AG04450 (cell line): ENCODE results near the gene ORC3. TPM values are rescaled to one million over a fixed set of nuclear protein-coding genes. Genes with fewer than 3 reads are reported as not detected.
A peak's percentile ranks its signal among the peaks of the same experiment; 100 is the strongest.

Source experiments
- CTCF ChIA-PET: fragments of 300-600, 350-600 bp; formaldehyde crosslinking; extraction: SDS; loops from one replicate; lab custom pipeline; 2022; ENCODE audit warnings: antibody characterized with exemption, inconsistent platforms; lab: Charles Lee
- POLR2A ChIA-PET: fragments of 350-600 bp; formaldehyde crosslinking; extraction: SDS; loops from one replicate; lab custom pipeline; 2021; ENCODE audit warnings: antibody characterized with exemption, inconsistent platforms; lab: Yijun Ruan, JAX
- DNase-seq: peaks from one replicate; pipeline ENCODE4 v3.0.0-alpha.2; 2011; ENCODE audit warnings: low read depth, low spot score
- H3K27ac ChIP-seq: one replicate; pipeline ENCODE4 v1.5.1; 2012; ENCODE audit warnings: low read depth, low read length, control low read depth
- H3K27me3 ChIP-seq: one replicate; pipeline ENCODE4 v1.6.0; 2012; ENCODE audit warnings: low read length; ENCODE audit not compliant: control insufficient read depth, insufficient read depth
- H3K4me3 ChIP-seq: 2 replicates; pipeline ENCODE4 v1.5.1; 2011; ENCODE audit warnings: mild to moderate bottlenecking, low read depth, low read length, control low read depth
- H3K9me3 ChIP-seq: 2 replicates; pipeline ENCODE4 v1.5.1; 2012; ENCODE audit warnings: low read length; ENCODE audit not compliant: control insufficient read depth, insufficient read depth
- polyA plus RNA-seq: library from polyadenylated mRNA; depleted of rRNA; stranded (reverse); fragments of >200 nt; gene quantifications from 2 replicates; pipeline ENCODE4 v1.2.3, GENCODE V29; 2011
- TF ChIP-seq, protein P1 (sequence below): IDR thresholded peaks from 2 replicates; pipeline ENCODE4 v1.5.1; 2011; ENCODE audit warnings: low read depth, low read length, control low read depth, inconsistent platforms

Gene ORC3
- polyA plus RNA-seq, 1 experiment: 39.5 TPM

DNA sequence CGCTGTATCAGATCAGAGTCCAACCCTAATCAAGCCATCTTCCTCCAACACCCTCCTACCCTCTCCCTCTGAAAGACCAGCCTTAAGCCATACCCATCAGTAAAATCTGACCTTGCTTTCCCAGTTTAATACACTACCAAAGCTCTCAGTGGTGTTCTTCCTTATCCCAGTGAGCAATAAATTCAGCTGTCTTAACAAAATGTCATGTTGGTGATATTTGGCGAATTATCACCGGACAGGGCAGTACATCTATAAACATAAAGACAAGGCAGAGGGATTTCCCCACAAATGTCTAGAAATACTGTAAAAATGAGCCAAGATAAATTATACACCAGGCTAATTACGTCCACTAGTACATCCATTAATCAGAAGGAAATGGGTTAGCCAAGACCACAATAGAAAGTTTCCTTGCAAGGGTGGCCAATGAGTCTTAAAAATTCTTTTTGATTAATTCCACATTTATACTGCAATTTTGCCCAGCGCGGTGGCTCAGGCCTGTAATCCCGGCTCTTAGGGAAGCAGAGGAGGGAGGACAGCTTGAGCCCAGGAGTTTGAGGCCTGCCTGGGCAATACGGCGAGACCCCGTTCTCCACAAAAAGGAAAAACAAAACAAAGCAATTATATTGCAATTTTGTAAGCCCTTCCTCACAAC is 1.1 kb upstream of the ORC3 start:
- POLR2A ChIA-PET: interaction anchor here (0.6 to 1.1 kb wide), 8 partner anchors 8 to 168 kb away, joined by 3 to 5 read pairs (median 3); no protein-coding TSS in a partner anchor
- Histone ChIP-seq H3K27me3 (no peaks in the 10 kb centered on the region), H3K27ac (peak overlapping the region; percentile 90), H3K9me3 (no peaks in the 10 kb centered on the region), H3K4me3 (peak overlapping the region; percentile 97)
- TF ChIP-seq, protein P1, sequence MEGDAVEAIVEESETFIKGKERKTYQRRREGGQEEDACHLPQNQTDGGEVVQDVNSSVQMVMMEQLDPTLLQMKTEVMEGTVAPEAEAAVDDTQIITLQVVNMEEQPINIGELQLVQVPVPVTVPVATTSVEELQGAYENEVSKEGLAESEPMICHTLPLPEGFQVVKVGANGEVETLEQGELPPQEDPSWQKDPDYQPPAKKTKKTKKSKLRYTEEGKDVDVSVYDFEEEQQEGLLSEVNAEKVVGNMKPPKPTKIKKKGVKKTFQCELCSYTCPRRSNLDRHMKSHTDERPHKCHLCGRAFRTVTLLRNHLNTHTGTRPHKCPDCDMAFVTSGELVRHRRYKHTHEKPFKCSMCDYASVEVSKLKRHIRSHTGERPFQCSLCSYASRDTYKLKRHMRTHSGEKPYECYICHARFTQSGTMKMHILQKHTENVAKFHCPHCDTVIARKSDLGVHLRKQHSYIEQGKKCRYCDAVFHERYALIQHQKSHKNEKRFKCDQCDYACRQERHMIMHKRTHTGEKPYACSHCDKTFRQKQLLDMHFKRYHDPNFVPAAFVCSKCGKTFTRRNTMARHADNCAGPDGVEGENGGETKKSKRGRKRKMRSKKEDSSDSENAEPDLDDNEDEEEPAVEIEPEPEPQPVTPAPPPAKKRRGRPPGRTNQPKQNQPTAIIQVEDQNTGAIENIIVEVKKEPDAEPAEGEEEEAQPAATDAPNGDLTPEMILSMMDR: no peak
- DNase-seq: no peak
- CTCF ChIA-PET: interaction anchor here (0.6 to 1.1 kb wide), 2 partner anchors 196 to 1282 kb away, joined by 3 read pairs; no protein-coding TSS in a partner anchor

DNA sequence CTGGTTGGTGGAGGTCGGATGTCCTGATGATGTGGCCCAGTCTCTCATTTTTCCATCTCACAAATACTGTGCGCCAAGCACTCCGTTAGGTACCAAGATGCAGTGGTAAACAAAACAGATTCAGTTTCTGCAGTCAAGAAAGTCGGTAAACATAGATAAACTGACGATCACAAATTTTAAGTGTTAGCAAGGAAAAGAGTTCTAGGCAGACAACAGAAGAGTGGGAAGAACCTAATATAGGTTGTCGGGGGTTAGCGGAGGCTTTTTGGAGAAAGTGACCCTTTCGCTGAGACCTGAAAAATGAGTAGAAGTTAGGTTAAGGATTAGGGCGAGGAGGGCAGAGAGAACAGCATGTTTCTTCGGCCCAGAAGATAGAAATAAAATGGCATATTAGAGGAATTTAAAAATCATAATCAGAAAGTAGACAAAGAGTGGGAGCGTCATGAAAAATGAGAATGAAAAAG is 514 bp downstream of the ORC3 start:
- POLR2A ChIA-PET: interaction anchor here (1.0 kb wide), 1 partner anchor 26 kb away, joined by 3 read pairs; no protein-coding TSS in a partner anchor
- CTCF ChIA-PET: interaction anchor here (1.1 kb wide), 2 partner anchors 197 to 241 kb away, joined by 3 read pairs; no protein-coding TSS in a partner anchor
- TF ChIP-seq, protein P1: no peak
- Histone ChIP-seq H3K9me3 (no peaks in the 10 kb centered on the region), H3K27me3 (no peaks in the 10 kb centered on the region), H3K4me3 (peak overlapping the region; percentile 97), H3K27ac (peak overlapping the region; percentile 66)
- DNase-seq: no peak

DNA sequence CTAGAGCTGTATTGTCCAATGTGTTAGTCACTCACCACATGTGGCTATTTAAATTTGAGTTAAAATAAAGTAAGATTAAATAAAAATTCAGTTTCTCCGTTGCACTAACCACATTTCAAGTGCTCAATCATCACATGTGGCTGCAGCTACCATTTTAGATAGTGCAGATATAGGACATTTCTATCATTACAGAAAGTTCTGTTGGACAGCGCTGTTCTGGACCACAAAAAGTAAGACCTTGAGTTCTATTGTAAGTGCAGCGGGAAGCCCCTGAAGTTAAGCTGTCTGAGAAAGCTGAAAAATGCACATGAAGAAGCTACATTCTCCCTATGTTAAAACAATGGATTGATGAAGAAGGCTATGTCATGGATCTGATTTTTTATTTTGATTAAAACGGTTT is 1.1 kb downstream of the ORC3 start:
- TF ChIP-seq, protein P1: no peak
- ChIA-PET POLR2A (no interaction called here), CTCF (interaction anchor here (0.9 to 1.1 kb wide), 3 partner anchors 197 to 269 kb away, joined by 3 to 4 read pairs (median 3); no protein-coding TSS in a partner anchor)
- no peak for DNase-seq
- no peaks in the 10 kb centered on the region for H3K9me3 ChIP-seq
- H3K4me3 ChIP-seq: peak overlapping the region; percentile 97
- H3K27ac ChIP-seq: no peak overlapping the region
- H3K27me3 ChIP-seq: no peaks in the 10 kb centered on the region

DNA sequence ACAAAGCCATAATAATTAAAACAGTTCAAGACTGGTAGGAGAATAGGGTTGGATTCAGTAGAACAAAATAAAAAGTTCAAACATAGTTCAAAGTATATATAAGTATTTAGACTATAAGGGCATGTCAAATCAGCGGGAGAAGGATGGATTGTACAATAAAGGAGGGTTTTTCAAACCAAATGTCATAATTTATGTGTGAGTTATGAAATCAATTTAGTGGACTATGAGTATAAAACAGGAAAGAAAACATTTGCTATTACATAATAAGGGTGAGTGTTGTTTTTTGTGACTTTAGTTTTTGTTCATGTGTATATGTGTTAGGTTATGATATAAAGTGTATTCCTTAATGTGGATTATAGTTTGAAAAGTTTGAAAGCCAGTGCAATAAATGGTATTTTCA is 10.6 kb downstream of the ORC3 start:
- CTCF ChIA-PET: no interaction called here
- Histone ChIP-seq H3K27ac (no peak overlapping the region), H3K9me3 (no peaks in the 10 kb centered on the region), H3K4me3 (no peak overlapping the region), H3K27me3 (no peaks in the 10 kb centered on the region)
- POLR2A ChIA-PET: no interaction called here
- DNase-seq: no peak
- TF ChIP-seq, protein P1: no peak

DNA sequence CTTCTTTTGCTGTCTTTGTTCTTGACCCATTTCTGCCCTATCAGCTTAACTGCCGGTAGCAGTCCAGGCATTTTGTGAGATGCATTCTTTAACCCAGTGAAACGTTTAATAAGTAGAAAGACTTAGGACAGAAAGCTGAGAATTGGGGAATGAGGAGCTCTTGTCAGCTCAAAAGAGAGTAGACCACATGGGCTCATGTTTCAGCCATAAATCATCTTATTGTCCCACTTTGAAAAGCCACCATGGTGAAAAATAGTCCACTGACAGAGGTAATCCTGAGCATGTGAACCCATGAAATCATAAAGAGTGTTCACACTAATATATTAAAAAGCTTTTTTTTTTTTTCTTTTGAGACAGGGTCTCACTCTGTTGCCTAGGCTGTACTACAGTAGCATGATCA is 16.3 kb downstream of the ORC3 start:
- ChIA-PET POLR2A (interaction anchor here (0.7 kb wide), 1 partner anchor 370 kb away, joined by 4 read pairs; no protein-coding TSS in a partner anchor), CTCF (interaction anchor here (0.6 to 1.1 kb wide), 3 partner anchors 9 to 540 kb away, joined by 3 to 4 read pairs (median 3); no protein-coding TSS in a partner anchor)
- TF ChIP-seq, protein P1: no peak
- Histone ChIP-seq H3K9me3 (no peaks in the 10 kb centered on the region), H3K4me3 (no peak overlapping the region), H3K27ac (no peak overlapping the region), H3K27me3 (no peaks in the 10 kb centered on the region)
- DNase-seq: no peak
